Fibroblast of mammary gland (primary cell): ENCODE measurements around the gene ABLIM3.

Experiments used
- DNase-seq: peaks from one replicate; pipeline ENCODE4 v3.0.0-alpha.2; 2010; ENCODE audit warnings: low read depth
- H3K4me3 ChIP-seq: 2 replicates; pipeline ENCODE4 v1.5.1; 2011; ENCODE audit warnings: low read depth, mild to moderate bottlenecking, low read length, moderate library complexity; ENCODE audit not compliant: control insufficient read depth
- TF ChIP-seq, protein P1 (sequence below): conservative IDR thresholded peaks from 2 replicates; pipeline ENCODE4 v1.5.1; 2011; ENCODE audit warnings: low read depth, low read length, inconsistent platforms; ENCODE audit not compliant: control insufficient read depth, insufficient read depth

The ABLIM3 gene

GRCh38 chr5:149123211-149123610 lies 18.1 kb upstream of the ABLIM3 start:
- H3K4me3 ChIP-seq: no peak overlapping the region
- DNase-seq: no peak
- TF ChIP-seq, protein P1, sequence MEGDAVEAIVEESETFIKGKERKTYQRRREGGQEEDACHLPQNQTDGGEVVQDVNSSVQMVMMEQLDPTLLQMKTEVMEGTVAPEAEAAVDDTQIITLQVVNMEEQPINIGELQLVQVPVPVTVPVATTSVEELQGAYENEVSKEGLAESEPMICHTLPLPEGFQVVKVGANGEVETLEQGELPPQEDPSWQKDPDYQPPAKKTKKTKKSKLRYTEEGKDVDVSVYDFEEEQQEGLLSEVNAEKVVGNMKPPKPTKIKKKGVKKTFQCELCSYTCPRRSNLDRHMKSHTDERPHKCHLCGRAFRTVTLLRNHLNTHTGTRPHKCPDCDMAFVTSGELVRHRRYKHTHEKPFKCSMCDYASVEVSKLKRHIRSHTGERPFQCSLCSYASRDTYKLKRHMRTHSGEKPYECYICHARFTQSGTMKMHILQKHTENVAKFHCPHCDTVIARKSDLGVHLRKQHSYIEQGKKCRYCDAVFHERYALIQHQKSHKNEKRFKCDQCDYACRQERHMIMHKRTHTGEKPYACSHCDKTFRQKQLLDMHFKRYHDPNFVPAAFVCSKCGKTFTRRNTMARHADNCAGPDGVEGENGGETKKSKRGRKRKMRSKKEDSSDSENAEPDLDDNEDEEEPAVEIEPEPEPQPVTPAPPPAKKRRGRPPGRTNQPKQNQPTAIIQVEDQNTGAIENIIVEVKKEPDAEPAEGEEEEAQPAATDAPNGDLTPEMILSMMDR: no peak

GRCh38 chr5:149125386-149125891 lies 15.9 kb upstream of the ABLIM3 start:
- TF ChIP-seq, protein P1: peak; percentile 22
- DNase-seq: no peak
- no peak overlapping the region for H3K4me3 ChIP-seq

DNA sequence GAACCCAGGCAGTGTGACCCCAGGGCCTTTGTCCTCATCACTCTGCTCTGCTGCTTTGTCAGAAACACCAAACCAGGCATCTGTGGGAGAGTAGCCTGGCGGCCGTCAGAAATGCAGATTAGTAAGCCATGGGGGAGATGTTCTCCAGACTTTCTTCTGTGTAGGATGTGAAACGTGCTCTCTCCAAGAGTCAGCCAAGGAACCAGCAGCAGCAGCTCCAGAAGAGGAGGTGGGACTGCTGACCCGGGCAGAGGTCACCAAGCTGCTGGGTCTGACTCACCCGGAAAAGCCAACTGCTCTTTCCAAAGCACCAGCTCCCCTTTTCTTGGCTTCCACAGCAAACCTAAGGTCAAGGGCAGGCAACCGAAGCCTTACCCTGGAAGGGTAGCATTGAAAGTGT lies 14.4 kb upstream of the ABLIM3 start:
- DNase-seq: peak; percentile 61

GRCh38 chr5:149127394-149127955 lies 13.8 kb upstream of the ABLIM3 start:
- DNase-seq: no peak
- no peak overlapping the region for H3K4me3 ChIP-seq
- TF ChIP-seq, protein P1: no peak

More for the DNA sequence above, 14.4 kb upstream of the ABLIM3 start:
- TF ChIP-seq, protein P1: no peak
- H3K4me3 ChIP-seq: no peak overlapping the region

DNA sequence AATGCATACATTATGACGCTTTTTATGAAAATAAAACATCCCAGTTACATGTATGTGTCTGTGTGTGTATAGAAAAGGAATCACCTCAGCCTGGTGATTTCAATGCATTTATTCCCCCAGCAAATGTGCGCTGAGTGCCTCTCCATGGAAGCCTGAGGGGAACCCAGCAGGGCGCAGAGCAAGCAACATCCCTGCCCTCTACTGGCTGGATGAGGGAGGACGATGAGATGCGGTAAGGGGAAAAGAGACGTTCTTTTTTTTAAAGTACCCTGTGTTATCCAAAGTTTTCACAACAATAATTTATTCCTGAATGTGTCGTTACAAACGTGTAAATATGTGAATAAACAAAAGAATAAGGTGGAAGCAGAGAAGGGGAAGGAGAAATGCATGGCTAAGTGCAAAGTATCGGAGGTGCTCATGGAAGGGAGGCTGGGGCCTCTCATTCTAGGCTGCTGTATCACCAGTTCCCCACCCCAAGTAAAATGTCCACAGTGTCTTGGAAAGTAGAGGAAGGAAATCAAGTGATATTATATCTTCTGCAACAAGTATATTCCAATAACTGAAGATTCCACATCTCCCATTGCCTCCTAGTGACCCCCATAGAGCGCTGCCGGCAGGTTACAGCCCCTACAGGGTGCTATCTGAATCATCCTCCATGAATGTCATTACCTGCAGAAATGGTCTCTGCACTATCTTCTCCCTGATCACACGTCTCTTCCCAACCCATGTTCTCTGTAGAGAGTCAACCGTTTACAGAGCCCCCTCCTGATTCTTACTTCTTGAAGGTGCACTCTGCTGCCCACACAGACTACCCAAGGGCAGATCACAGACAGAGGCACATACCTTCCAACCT lies 13.0 kb upstream of the ABLIM3 start:
- DNase-seq: peak; percentile 45
- TF ChIP-seq, protein P1: peak; percentile 95
- no peak overlapping the region for H3K4me3 ChIP-seq

- DNase-seq: no peak
- TF ChIP-seq, protein P1: no peak
- H3K4me3 ChIP-seq: no peak overlapping the region
Measured at GRCh38 chr5:149129181-149129580, 12.1 kb upstream of the ABLIM3 start.
